ENCODE results near the gene RAD51AP1. TPM values are rescaled to one million over a fixed set of nuclear protein-coding genes. Genes with fewer than 3 reads are reported as not detected.
A peak's percentile ranks its signal among the peaks of the same experiment; 100 is the strongest.

The RAD51AP1 gene
- 1 to 10 TPM in 2 of 4 donors, under 1 TPM in 1, not detected in 1; 0.65 to 1.7 (median 1.7) TPM for total RNA-seq

- intact Hi-C loops (cut with DNase I; ENCODE audit: low total_unique reads): loop anchor here (1.0 to 5.0 kb wide), 4 partner anchors 64 to 666 kb away; partner anchors contain the start of gene PARP11
- DNase-seq: peak; percentile 87 to 90
- in situ Hi-C loops (cut with MboI; ENCODE audit: low sequenced_read_pairs in 4 of 4): loop anchor here in 2 of 4 donors (25.0 kb wide), 1 partner anchor 226 kb away; the partner anchor contains the start of gene TIGAR (in 2 of the 2)
- H3K9me3 ChIP-seq: no peaks in the 10 kb centered on the region
- H3K36me3 ChIP-seq: peaks cover 0 to 7% of the 10 kb centered on the region in 2 donors
- peak; percentile 99 for ATAC-seq
- H3K4me1 ChIP-seq: peaks cover 15 to 16% of the 10 kb centered on the region in 2 donors
- H3K4me3 ChIP-seq: peak within 1 kb of the TSS; percentile 55 to 92 (median 76)
- peak; percentile 35 to 51 for TF ChIP-seq POLR2A (IDR thresholded peaks at IDR 0.05)
- TF ChIP-seq, protein P1, sequence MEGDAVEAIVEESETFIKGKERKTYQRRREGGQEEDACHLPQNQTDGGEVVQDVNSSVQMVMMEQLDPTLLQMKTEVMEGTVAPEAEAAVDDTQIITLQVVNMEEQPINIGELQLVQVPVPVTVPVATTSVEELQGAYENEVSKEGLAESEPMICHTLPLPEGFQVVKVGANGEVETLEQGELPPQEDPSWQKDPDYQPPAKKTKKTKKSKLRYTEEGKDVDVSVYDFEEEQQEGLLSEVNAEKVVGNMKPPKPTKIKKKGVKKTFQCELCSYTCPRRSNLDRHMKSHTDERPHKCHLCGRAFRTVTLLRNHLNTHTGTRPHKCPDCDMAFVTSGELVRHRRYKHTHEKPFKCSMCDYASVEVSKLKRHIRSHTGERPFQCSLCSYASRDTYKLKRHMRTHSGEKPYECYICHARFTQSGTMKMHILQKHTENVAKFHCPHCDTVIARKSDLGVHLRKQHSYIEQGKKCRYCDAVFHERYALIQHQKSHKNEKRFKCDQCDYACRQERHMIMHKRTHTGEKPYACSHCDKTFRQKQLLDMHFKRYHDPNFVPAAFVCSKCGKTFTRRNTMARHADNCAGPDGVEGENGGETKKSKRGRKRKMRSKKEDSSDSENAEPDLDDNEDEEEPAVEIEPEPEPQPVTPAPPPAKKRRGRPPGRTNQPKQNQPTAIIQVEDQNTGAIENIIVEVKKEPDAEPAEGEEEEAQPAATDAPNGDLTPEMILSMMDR (IDR thresholded peaks at IDR 0.05 in 4 of 5, conservative IDR thresholded peaks at IDR 0.05 in 1 of 5): no peak
- no peaks in the 10 kb centered on the region for H3K27me3 ChIP-seq
- H3K27ac ChIP-seq: peak within 1 kb of the TSS; percentile 86 to 94 (median 92)
Measured at GRCh38 chr12:4538207-4539160, at the start of gene RAD51AP1. TSS of gene RAD51AP1 (plus strand) at chr12:4538890. CDS start at chr12:4538940, 50 bp downstream.

GRCh38 chr12:4489556-4489955 lies 49.1 kb upstream of the RAD51AP1 start:
- in situ Hi-C loops (cut with MboI; ENCODE audit: low sequenced_read_pairs in 4 of 4) (no loop called here), intact Hi-C loops (cut with DNase I; ENCODE audit: low total_unique reads) (no loop called here)
- Histone ChIP-seq H3K36me3 (peaks cover 0 to 33% of the 10 kb centered on the region in 2 donors), H3K27ac (no peak overlapping the region), H3K27me3 (no peaks in the 10 kb centered on the region), H3K4me1 (peaks cover 0 to 6% of the 10 kb centered on the region in 2 donors), H3K4me3 (no peak overlapping the region), H3K9me3 (no peaks in the 10 kb centered on the region)
- TF ChIP-seq POLR2A (IDR thresholded peaks at IDR 0.05): no peak
- TF ChIP-seq, protein P1 (IDR thresholded peaks at IDR 0.05 in 4 of 5, conservative IDR thresholded peaks at IDR 0.05 in 1 of 5): no peak
- ATAC-seq (no peak), DNase-seq (no peak)

GRCh38 chr12:4490973-4491372 lies 47.7 kb upstream of the RAD51AP1 start:
- in situ Hi-C loops (cut with MboI; ENCODE audit: low sequenced_read_pairs in 4 of 4): no loop called here
- H3K36me3 ChIP-seq: peaks cover 0 to 39% of the 10 kb centered on the region in 2 donors
- no peak for DNase-seq

GRCh38 chr12:4496145-4496838 lies 42.4 kb upstream of the RAD51AP1 start:
- in situ Hi-C loops (cut with MboI; ENCODE audit: low sequenced_read_pairs in 4 of 4): no loop called here
- Histone ChIP-seq H3K4me3 (no peak overlapping the region), H3K9me3 (no peaks in the 10 kb centered on the region), H3K27ac (no peak overlapping the region), H3K27me3 (no peaks in the 10 kb centered on the region), H3K4me1 (no peaks in the 10 kb centered on the region), H3K36me3 (peaks cover 0 to 17% of the 10 kb centered on the region in 2 donors)
- ATAC-seq: no peak
- no peak for DNase-seq
- TF ChIP-seq, protein P1 (IDR thresholded peaks at IDR 0.05 in 4 of 5, conservative IDR thresholded peaks at IDR 0.05 in 1 of 5): no peak
- no peak for TF ChIP-seq POLR2A (IDR thresholded peaks at IDR 0.05)
- intact Hi-C loops (cut with DNase I; ENCODE audit: low total_unique reads): no loop called here

More at GRCh38 chr12:4490973-4491372, 47.7 kb upstream of the RAD51AP1 start:
- no peak overlapping the region for H3K4me3 ChIP-seq
- intact Hi-C loops (cut with DNase I; ENCODE audit: low total_unique reads): no loop called here
- ATAC-seq: no peak
- no peaks in the 10 kb centered on the region for H3K4me1 ChIP-seq
- TF ChIP-seq, protein P1 (IDR thresholded peaks at IDR 0.05 in 4 of 5, conservative IDR thresholded peaks at IDR 0.05 in 1 of 5): no peak
- no peak for TF ChIP-seq POLR2A (IDR thresholded peaks at IDR 0.05)
- no peaks in the 10 kb centered on the region for H3K27me3 ChIP-seq
- H3K9me3 ChIP-seq: no peaks in the 10 kb centered on the region
- H3K27ac ChIP-seq: no peak overlapping the region

Measured in gastrocnemius medialis (tissue), 4 donors.